IMR-90 (cell line): Measurements from ENCODE around the gene XKR7. TPM values are rescaled to one million over a fixed set of nuclear protein-coding genes. Genes with fewer than 3 reads are reported as not detected.

ENCODE experiments used
- ATAC-seq: fragments of 200-7000 bp; cut with Tn5 transposase; 2 replicates; pipeline ENCODE4 v1.9.1; 2020; ENCODE audit warnings: low read depth, mild to moderate bottlenecking, moderate library complexity
- BruUV-seq: library from RNA; stranded (reverse); fragments of 400-500 nt; replicated peaks from 2 replicates; lab custom pipeline; 2021; lab: Mats Ljungman, UMichigan
- CTCF ChIA-PET: fragments of 300-600 bp; formaldehyde crosslinking; extraction: SDS; loops from one replicate; lab custom pipeline; 2021; ENCODE audit warnings: antibody characterized with exemption; lab: Yijun Ruan, JAX
- POLR2A ChIA-PET: fragments of 300-600 bp; sonication (Branson Sonifier 250); formaldehyde crosslinking; loops from one replicate; lab custom pipeline; 2022; ENCODE audit warnings: antibody characterized with exemption; ENCODE audit not compliant: unreplicated experiment; lab: Charles Lee
- DNase-seq: peaks from one replicate; pipeline ENCODE4 v3.0.0; 2013
- H2AFZ ChIP-seq: replicated peaks from 2 replicates; pipeline ENCODE3; 2013; ENCODE audit warnings: low read length, mild to moderate bottlenecking; ENCODE audit not compliant: poor library complexity
- H2AK5ac ChIP-seq: 2 replicates; pipeline ENCODE4 v1.6.1; 2013; ENCODE audit warnings: low read depth, low read length, inconsistent platforms
- H2AK9ac ChIP-seq: replicated peaks from 2 replicates; pipeline ENCODE3; 2013; ENCODE audit warnings: mild to moderate bottlenecking, low read depth, low read length, moderate library complexity; ENCODE audit not compliant: poor library complexity
- H2BK120ac ChIP-seq: 2 replicates; pipeline ENCODE4 v1.6.1; 2013; ENCODE audit warnings: low read depth, low read length, inconsistent platforms
- H2BK15ac ChIP-seq: 3 replicates; pipeline ENCODE4 v1.6.1; 2013; ENCODE audit warnings: low read depth, low read length, inconsistent platforms
- H2BK20ac ChIP-seq: 2 replicates; pipeline ENCODE4 v1.6.1; 2013; ENCODE audit warnings: low read depth, mild to moderate bottlenecking, inconsistent platforms, low read length, moderate library complexity
- H2BK5ac ChIP-seq: 2 replicates; pipeline ENCODE4 v1.6.1; 2013; ENCODE audit warnings: mild to moderate bottlenecking, low read depth, low read length, inconsistent platforms; ENCODE audit not compliant: poor library complexity, severe bottlenecking
- H3K14ac ChIP-seq: replicated peaks from 2 replicates; pipeline ENCODE4 v1.6.1; 2013; ENCODE audit warnings: low read depth, low read length, inconsistent platforms
- H3K18ac ChIP-seq: 2 replicates; pipeline ENCODE4 v1.6.1; 2013; ENCODE audit warnings: low read depth, low read length, control low read depth
- H3K23ac ChIP-seq: 2 replicates; pipeline ENCODE4 v1.6.1; 2013; ENCODE audit warnings: low read depth, low read length, inconsistent platforms
- H3K27ac ChIP-seq: 2 replicates; pipeline ENCODE4 v1.5.1; 2013; ENCODE audit warnings: mild to moderate bottlenecking, control low read depth, low read length; ENCODE audit not compliant: insufficient read depth
- H3K27me3 ChIP-seq: 2 replicates; pipeline ENCODE4 v1.6.1; 2013; ENCODE audit warnings: low read length; ENCODE audit not compliant: control insufficient read depth, insufficient read depth
- H3K36me3 ChIP-seq: 2 replicates; pipeline ENCODE4 v1.6.1; 2013; ENCODE audit warnings: low read length, mixed read lengths; ENCODE audit not compliant: control insufficient read depth, insufficient read depth
- H3K4ac ChIP-seq: 2 replicates; pipeline ENCODE4 v1.6.1; 2013; ENCODE audit warnings: low read depth, low read length, inconsistent platforms
- H3K4me1 ChIP-seq: 2 replicates; pipeline ENCODE4 v1.6.1; 2013; ENCODE audit warnings: low read length, mixed read lengths; ENCODE audit not compliant: control insufficient read depth, insufficient read depth
- H3K4me2 ChIP-seq: 2 replicates; pipeline ENCODE4 v1.6.1; 2013; ENCODE audit warnings: low read depth, mild to moderate bottlenecking, control low read depth, low read length, moderate library complexity
- H3K4me3 ChIP-seq: 2 replicates; pipeline ENCODE4 v1.5.1; 2013; ENCODE audit warnings: low read depth, mild to moderate bottlenecking, control low read depth, low read length, moderate library complexity; ENCODE audit not compliant: insufficient read depth
- H3K56ac ChIP-seq: 2 replicates; pipeline ENCODE4 v1.6.1; 2013; ENCODE audit warnings: low read length, inconsistent platforms; ENCODE audit not compliant: insufficient read depth; ENCODE audit errors: extremely low read depth
- H3K79me1 ChIP-seq, 2 experiments: 2 replicates each; pipeline ENCODE4 v1.6.1; 2013; ENCODE audit warnings: low read length in 2 of 2, inconsistent platforms in 1 of 2, low read depth in 1 of 2
- H3K9ac ChIP-seq: 2 replicates; pipeline ENCODE4 v1.6.1; 2013; ENCODE audit warnings: low read depth, low read length, control low read depth
- H3K9me1 ChIP-seq: 2 replicates; pipeline ENCODE4 v1.6.1; 2013; ENCODE audit warnings: low read length, inconsistent platforms; ENCODE audit not compliant: insufficient read depth
- H3K9me3 ChIP-seq: 2 replicates; pipeline ENCODE4 v1.6.1; 2013; ENCODE audit warnings: low read length; ENCODE audit not compliant: control insufficient read depth, insufficient read depth
- H4K20me1 ChIP-seq: 2 replicates; pipeline ENCODE4 v1.6.1; 2013; ENCODE audit warnings: low read length, inconsistent platforms; ENCODE audit not compliant: insufficient read depth
- H4K5ac ChIP-seq: 2 replicates; pipeline ENCODE4 v1.6.1; 2013; ENCODE audit warnings: mild to moderate bottlenecking, low read depth, low read length, control low read depth
- H4K8ac ChIP-seq, 2 experiments: 2 replicates each; pipeline ENCODE4 v1.6.1; 2013; ENCODE audit warnings: low read depth in 2 of 2, low read length in 2 of 2, control low read depth in 1 of 2, inconsistent platforms in 1 of 2
- H4K91ac ChIP-seq: 2 replicates; pipeline ENCODE4 v1.6.1; 2013; ENCODE audit warnings: low read depth, low read length, inconsistent platforms; ENCODE audit not compliant: insufficient read depth
- MAZ ChIP-seq: IDR thresholded peaks from 2 replicates; pipeline ENCODE4 v1.6.1; 2012; ENCODE audit warnings: low read depth, mild to moderate bottlenecking, low read length, improper control_type of control experiment, moderate library complexity, borderline replicate concordance
- WGBS, 2 experiments: methylation state at CpG; one replicate each; pipeline versions ENCODE4 v1.1.5 to v1.1.7; 2013; ENCODE audit warnings: missing lambda C conversion rate in 2 of 2; ENCODE audit not compliant: insufficient read length in 1 of 2; ENCODE audit errors: extremely low coverage in 2 of 2; 5-methylcytosine and 5-hydroxymethylcytosine counted together
- dilution Hi-C: fragments of 300-500 bp; cut with HindIII; formaldehyde crosslinking; loops from one replicate; pipeline ENCODE4 v1.14.3; 2018; ENCODE audit warnings: low sequenced_read_pairs; ENCODE audit not compliant: unreplicated experiment
- in situ Hi-C: fragments of 300-500 bp; cut with MboI; formaldehyde crosslinking; loops from 3 replicates; pipeline ENCODE4 v1.14.3; 2019; ENCODE audit warnings: low sequenced_read_pairs, inconsistent platforms, mixed read lengths
- intact Hi-C: fragments of 100-400 bp; cut with micrococcal nuclease; formaldehyde crosslinking; loops from 2 replicates; pipeline ENCODE4 v1.10.0; 2022
- polyA plus RNA-seq, 3 experiments: library from polyadenylated mRNA; depleted of rRNA; stranded (reverse); fragments of >200 nt; gene quantifications; 2 replicates each; pipeline ENCODE4 v1.2.3, GENCODE V29; 2012; ENCODE audit warnings: low replicate concordance in 1 of 3
- total RNA-seq: library from RNA; depleted of rRNA; stranded (reverse); fragments of >200 nt; gene quantifications from 2 replicates; pipeline ENCODE4 v1.2.3, GENCODE V29; 2012

Gene XKR7
- total and polyA plus RNA-seq, 2 of the 4 experiments (the other 2 are of a cell fraction) = not detected

- H3K27ac ChIP-seq = no peak overlapping the region
- H2AFZ ChIP-seq = no peak overlapping the region
- no peak overlapping the region for H3K4me2 ChIP-seq
- H4K8ac ChIP-seq = no peak overlapping the region
- H3K79me1 ChIP-seq = no peaks in the 10 kb centered on the region
- DNase-seq (no peak), ATAC-seq (no peak)
- H3K23ac ChIP-seq = no peak overlapping the region
- no peak overlapping the region for H2BK120ac ChIP-seq
- H3K4me3 ChIP-seq = no peak overlapping the region
- H3K9ac ChIP-seq = no peak overlapping the region
- no peak overlapping the region for H4K5ac ChIP-seq
- peaks cover 13% of the 10 kb centered on the region; the same call in 1 of the 2 replicates for H3K27me3 ChIP-seq
- H3K9me1 ChIP-seq = no peaks in the 10 kb centered on the region
- in situ Hi-C loops (no loop called here), intact Hi-C loops (no loop called here), dilution Hi-C loops (no loop called here)
- no peak for TF ChIP-seq MAZ
- no peak overlapping the region for H3K18ac ChIP-seq
- no CpG with 5 or more reads among the region's 2 CpGs for WGBS, 2 experiments
- H2BK15ac ChIP-seq = no peak overlapping the region
- no peak overlapping the region for H2AK5ac ChIP-seq
- H3K36me3 ChIP-seq = peaks cover 5% of the 10 kb centered on the region
- no peak overlapping the region for H3K56ac ChIP-seq
- H2BK5ac ChIP-seq = no peak overlapping the region
- no peak overlapping the region for H4K91ac ChIP-seq
- no peak overlapping the region for H2AK9ac ChIP-seq
- H3K4ac ChIP-seq = no peak overlapping the region
- no peak overlapping the region for H3K14ac ChIP-seq
- no peak overlapping the region for H2BK20ac ChIP-seq
- ChIA-PET CTCF (interaction anchor here (0.8 kb wide), 1 partner anchor 12 kb away, joined by 3 read pairs; the partner anchor contains the start of gene PDRG1), POLR2A (no interaction called here)
- H4K20me1 ChIP-seq = no peaks in the 10 kb centered on the region
- H3K9me3 ChIP-seq = no peaks in the 10 kb centered on the region
- no TSS peak for BruUV-seq
- no peaks in the 10 kb centered on the region for H3K4me1 ChIP-seq
Observed at GRCh38 chr20:31939661-31940060, 28.3 kb upstream of the XKR7 start.
